ENCODE measurements around the gene GARIN1A.
"Not testable (repeated sequence)": the region's sequence is repeated elsewhere in the genome, so short reads cannot be mapped to it uniquely, and the experiment has no call there.

The GARIN1A gene

DNA sequence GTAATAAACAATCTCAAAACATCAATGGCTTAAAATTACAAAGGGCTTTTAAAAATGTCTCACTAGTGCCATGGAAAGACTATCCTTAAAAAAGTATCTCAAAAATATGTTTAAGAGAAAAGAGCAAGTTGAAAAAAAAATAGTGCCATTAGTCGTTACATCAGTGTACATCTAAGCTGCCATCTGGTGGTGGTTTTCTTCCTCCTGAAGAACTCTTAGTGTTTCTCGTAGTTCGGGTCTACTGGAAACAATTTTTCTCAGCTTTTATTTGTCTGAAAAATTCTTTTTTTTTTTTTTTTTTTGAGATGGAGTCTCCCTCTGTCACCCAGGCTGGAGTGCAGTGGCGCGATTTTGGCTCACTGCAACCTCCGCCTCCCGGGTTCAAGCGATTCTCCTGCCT, 5.9 kb upstream of the GARIN1A start:
- no peaks in the 10 kb centered on the region for H3K4me1 Mint-ChIP-seq (ENCODE audit: low read depth)
- H3K9me3 Mint-ChIP-seq (ENCODE audit: low read depth) = no peaks in the 10 kb centered on the region
- H3K4me3 Mint-ChIP-seq = no peak overlapping the region

GRCh38 chr7:128672927-128673517, 930 bp downstream of the GARIN1A start:
- Mint-ChIP-seq H3K4me1 (ENCODE audit: low read depth) (peaks cover 7% of the 10 kb centered on the region), H3K4me3 (no peak overlapping the region), H3K27me3 (no peaks in the 10 kb centered on the region), H3K36me3 (no peaks in the 10 kb centered on the region), H3K9me3 (ENCODE audit: low read depth) (no peaks in the 10 kb centered on the region), H3K27ac (no peak overlapping the region)

More for the DNA sequence above, 5.9 kb upstream of the GARIN1A start:
- peaks cover 11% of the 10 kb centered on the region for H3K36me3 Mint-ChIP-seq
- H3K27ac Mint-ChIP-seq = no peak overlapping the region
- no peaks in the 10 kb centered on the region for H3K27me3 Mint-ChIP-seq

GRCh38 chr7:128673571-128673970, 1.5 kb downstream of the GARIN1A start:
- H3K4me3 Mint-ChIP-seq = no peak overlapping the region

DNA sequence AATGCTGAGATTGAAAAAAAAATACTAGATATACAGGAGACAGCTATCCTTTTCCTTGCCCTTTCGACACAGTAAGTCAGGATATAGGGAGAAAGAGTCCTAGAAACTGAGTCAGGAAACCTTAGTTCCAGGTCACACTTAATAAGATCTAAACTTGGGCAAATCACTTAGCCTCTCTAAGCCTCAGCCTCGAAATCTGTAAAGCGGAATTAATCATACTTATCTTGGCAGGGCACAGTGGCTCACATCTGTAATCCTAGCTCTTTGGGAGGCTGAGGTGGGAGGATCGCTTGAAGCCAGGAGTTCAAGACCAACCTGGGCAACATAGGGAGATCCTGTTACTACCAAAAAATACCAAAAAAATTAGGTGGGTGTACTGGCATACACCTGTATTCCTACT, 4.6 kb downstream of the GARIN1A start:
- Mint-ChIP-seq H3K27me3 (peaks cover 3% of the 10 kb centered on the region), H3K4me1 (ENCODE audit: low read depth) (peaks cover 7% of the 10 kb centered on the region), H3K27ac (no peak overlapping the region), H3K4me3 (no peak overlapping the region), H3K9me3 (ENCODE audit: low read depth) (no peaks in the 10 kb centered on the region), H3K36me3 (no peaks in the 10 kb centered on the region)

More at GRCh38 chr7:128673571-128673970, 1.5 kb downstream of the GARIN1A start:
- Mint-ChIP-seq H3K9me3 (ENCODE audit: low read depth) (no peaks in the 10 kb centered on the region), H3K27ac (no peak overlapping the region), H3K4me1 (ENCODE audit: low read depth) (peaks cover 7% of the 10 kb centered on the region), H3K27me3 (no peaks in the 10 kb centered on the region), H3K36me3 (no peaks in the 10 kb centered on the region)

GRCh38 chr7:128679920-128680319, 7.8 kb downstream of the GARIN1A start:
- no peak overlapping the region for H3K4me3 Mint-ChIP-seq
- no peaks in the 10 kb centered on the region for H3K9me3 Mint-ChIP-seq (ENCODE audit: low read depth)
- H3K36me3 Mint-ChIP-seq = peaks cover 3% of the 10 kb centered on the region
- peaks cover 3% of the 10 kb centered on the region for H3K27me3 Mint-ChIP-seq
- no peaks in the 10 kb centered on the region for H3K4me1 Mint-ChIP-seq (ENCODE audit: low read depth)
- no peak overlapping the region for H3K27ac Mint-ChIP-seq

DNA sequence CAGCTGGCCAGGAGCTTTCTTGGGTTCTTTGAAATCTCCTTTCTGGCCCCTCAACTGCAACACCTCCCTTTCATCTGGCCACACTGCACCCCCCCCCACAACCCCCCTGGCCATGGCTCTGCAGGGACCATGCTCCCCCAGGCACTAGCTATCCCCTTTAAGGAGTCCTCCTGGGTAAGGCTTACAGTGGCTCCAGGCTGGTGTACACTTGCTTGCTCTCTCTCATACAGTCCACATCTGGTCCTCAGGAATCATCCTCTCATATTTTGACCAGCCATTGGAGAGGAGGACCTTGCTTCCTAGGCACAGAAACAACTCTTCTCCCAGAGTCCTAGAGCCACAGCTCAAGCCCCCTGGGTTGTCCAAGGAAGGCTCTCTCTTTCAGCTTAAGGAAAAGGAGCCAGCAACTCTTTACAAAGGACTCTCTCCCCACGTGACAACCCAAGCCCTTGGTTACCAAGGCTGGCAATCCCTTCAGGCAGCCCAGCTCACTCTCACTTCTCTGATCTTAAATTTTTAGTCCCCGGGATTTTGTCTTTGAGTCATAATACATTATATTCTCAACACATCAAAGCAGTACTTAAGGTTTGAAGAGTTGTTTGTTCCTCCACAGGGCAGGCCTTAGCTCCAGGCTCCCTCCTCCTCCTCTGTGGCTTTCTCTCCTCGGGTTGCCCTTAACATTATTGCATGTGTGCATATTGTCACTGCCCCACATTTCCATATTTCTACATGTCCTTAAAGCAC, 9.9 kb downstream of the GARIN1A start:
- peaks cover 3% of the 10 kb centered on the region for H3K27me3 Mint-ChIP-seq
- no peak overlapping the region for H3K27ac Mint-ChIP-seq
- no peaks in the 10 kb centered on the region for H3K9me3 Mint-ChIP-seq (ENCODE audit: low read depth)
- peaks cover 5% of the 10 kb centered on the region for H3K36me3 Mint-ChIP-seq
- no peak overlapping the region for H3K4me3 Mint-ChIP-seq
- H3K4me1 Mint-ChIP-seq (ENCODE audit: low read depth) = no peaks in the 10 kb centered on the region

DNA sequence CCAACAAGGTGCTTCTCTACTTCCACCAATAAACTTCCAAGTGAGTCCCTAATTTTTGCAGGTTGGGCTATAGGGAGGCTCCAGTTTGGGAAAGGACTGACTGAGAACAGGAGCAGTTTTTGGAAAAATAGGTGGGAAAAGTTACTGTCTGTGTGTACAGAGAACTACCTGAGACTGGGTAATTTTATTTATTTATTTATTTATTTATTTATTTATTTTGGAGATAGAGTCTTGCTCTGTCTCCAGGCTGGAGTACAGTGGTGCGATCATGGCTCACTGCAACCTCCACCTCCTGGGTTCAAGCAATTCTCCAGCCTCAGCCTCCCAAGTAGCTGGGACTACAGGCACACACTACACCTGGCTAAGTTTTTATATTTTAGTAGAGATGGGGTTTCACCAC, 11.2 kb downstream of the GARIN1A start:
- not testable (repeated sequence) for H3K27me3 Mint-ChIP-seq; H3K4me3 Mint-ChIP-seq; H3K4me1 Mint-ChIP-seq (ENCODE audit: low read depth); H3K36me3 Mint-ChIP-seq; H3K27ac Mint-ChIP-seq; H3K9me3 Mint-ChIP-seq (ENCODE audit: low read depth)

GRCh38 chr7:128683738-128684137, 11.6 kb downstream of the GARIN1A start:
- not testable (repeated sequence) for H3K27ac Mint-ChIP-seq; H3K9me3 Mint-ChIP-seq (ENCODE audit: low read depth); H3K36me3 Mint-ChIP-seq; H3K4me3 Mint-ChIP-seq; H3K4me1 Mint-ChIP-seq (ENCODE audit: low read depth); H3K27me3 Mint-ChIP-seq

GRCh38 chr7:128687131-128687530, 15.0 kb downstream of the GARIN1A start:
- Mint-ChIP-seq H3K4me1 (ENCODE audit: low read depth) (no peaks in the 10 kb centered on the region), H3K27ac (no peak overlapping the region), H3K4me3 (no peak overlapping the region), H3K27me3 (no peaks in the 10 kb centered on the region), H3K9me3 (ENCODE audit: low read depth) (no peaks in the 10 kb centered on the region), H3K36me3 (peaks cover 5% of the 10 kb centered on the region)

DNA sequence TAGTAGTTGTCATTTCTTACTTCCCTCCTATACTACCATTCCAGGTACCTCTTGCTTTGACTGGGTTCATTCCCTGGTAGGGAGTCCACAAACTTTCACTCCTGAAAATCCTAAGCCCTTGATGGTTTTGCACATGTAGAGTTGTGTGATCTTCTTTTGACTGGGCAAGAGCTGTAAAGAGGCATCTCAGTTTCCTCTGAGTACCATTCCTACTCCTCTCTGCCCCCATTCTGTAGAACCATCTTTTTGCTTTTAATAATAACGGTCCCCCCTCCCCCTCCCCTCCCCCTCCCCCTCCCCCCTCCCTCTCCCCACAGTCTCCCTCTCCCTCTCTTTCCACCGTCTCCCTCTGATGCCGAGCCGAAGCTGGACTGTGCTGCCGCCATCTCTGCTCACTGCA, 16.4 kb downstream of the GARIN1A start:
- Mint-ChIP-seq H3K36me3 (peaks cover 2% of the 10 kb centered on the region), H3K4me1 (ENCODE audit: low read depth) (no peaks in the 10 kb centered on the region), H3K9me3 (ENCODE audit: low read depth) (no peaks in the 10 kb centered on the region), H3K4me3 (no peak overlapping the region), H3K27ac (no peak overlapping the region), H3K27me3 (no peaks in the 10 kb centered on the region)

DNA sequence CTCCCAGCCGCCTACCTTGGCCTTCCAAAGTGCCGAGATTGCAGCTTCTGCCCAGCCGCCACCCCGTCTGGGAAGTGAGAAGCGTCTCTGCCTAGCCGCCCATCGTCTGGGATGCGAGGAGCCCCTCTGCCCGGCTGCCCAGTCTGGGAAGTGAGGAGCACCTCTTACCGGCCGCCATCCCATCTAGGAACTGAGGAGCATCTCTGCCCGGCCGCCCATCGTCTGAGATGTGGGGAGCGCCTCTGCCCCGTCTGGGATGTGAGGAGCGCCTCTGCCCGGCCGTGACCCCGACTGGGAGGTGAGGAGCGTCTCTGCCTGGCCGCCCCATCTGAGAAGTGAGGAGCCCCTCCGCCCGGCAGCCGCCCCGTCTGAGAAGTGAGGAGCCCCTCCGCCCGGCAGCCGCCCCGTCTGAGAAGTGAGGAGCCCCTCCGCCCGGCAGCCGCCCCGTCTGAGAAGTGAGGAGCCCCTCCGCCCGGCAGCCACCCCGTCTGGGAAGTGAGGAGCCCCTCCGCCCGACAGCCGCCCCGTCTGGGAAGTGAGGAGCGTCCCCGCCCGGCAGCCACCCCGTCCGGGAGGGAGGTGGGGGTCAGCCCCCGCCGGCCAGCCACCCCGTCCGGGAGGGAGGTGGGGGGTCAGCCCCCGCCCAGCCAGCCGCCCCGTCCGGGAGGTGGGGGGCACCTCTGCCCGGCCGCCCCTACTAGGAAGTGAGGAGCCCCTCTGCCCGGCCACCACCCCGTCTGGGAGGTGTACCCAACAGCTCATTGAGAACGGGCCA, 17.3 kb downstream of the GARIN1A start:
- not testable (repeated sequence) for H3K4me3 Mint-ChIP-seq; H3K9me3 Mint-ChIP-seq (ENCODE audit: low read depth); H3K27ac Mint-ChIP-seq; H3K4me1 Mint-ChIP-seq (ENCODE audit: low read depth); H3K27me3 Mint-ChIP-seq; H3K36me3 Mint-ChIP-seq

GRCh38 chr7:128691227-128691626, 19.1 kb downstream of the GARIN1A start:
- Mint-ChIP-seq H3K4me1 (ENCODE audit: low read depth) (no peaks in the 10 kb centered on the region), H3K36me3 (peaks cover under 1% of the 10 kb centered on the region), H3K9me3 (ENCODE audit: low read depth) (no peaks in the 10 kb centered on the region), H3K27me3 (peaks cover 5% of the 10 kb centered on the region), H3K4me3 (no peak overlapping the region), H3K27ac (no peak overlapping the region)

GRCh38 chr7:128692623-128693270, 20.7 kb downstream of the GARIN1A start:
- peaks cover 4% of the 10 kb centered on the region for H3K4me1 Mint-ChIP-seq (ENCODE audit: low read depth)
- H3K36me3 Mint-ChIP-seq = peaks cover 3% of the 10 kb centered on the region
- H3K27me3 Mint-ChIP-seq = peaks cover 11% of the 10 kb centered on the region
- no peak overlapping the region for H3K4me3 Mint-ChIP-seq
- no peaks in the 10 kb centered on the region for H3K9me3 Mint-ChIP-seq (ENCODE audit: low read depth)
- H3K27ac Mint-ChIP-seq = no peak overlapping the region

GRCh38 chr7:128693373-128694015, 21.4 kb downstream of the GARIN1A start:
- peaks cover 3% of the 10 kb centered on the region for H3K36me3 Mint-ChIP-seq
- peaks cover 19% of the 10 kb centered on the region for H3K27me3 Mint-ChIP-seq
- H3K27ac Mint-ChIP-seq = no peak overlapping the region
- H3K9me3 Mint-ChIP-seq (ENCODE audit: low read depth) = no peaks in the 10 kb centered on the region
- peaks cover 10% of the 10 kb centered on the region for H3K4me1 Mint-ChIP-seq (ENCODE audit: low read depth)
- H3K4me3 Mint-ChIP-seq = no peak overlapping the region

DNA sequence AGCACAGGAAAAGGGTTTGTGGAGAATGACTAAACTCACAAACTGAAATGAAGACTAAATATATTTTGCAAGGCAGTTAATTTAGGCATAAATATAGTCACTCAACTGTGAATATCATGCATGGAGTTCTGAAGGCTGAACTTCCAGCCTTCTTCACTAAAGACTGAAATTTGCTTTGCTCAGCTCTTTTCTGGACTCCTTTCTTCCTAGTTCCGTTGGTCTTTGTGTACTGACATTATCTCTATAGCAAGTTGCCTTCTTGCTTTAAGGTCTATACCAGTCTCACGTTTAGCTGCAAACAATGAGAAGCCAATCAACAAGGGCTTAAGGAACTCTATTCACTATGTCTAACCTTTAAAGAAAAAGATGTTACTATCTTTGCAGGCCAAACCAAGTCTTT, 22.6 kb downstream of the GARIN1A start:
- no peaks in the 10 kb centered on the region for H3K9me3 Mint-ChIP-seq (ENCODE audit: low read depth)
- peaks cover 10% of the 10 kb centered on the region for H3K4me1 Mint-ChIP-seq (ENCODE audit: low read depth)
- peaks cover 3% of the 10 kb centered on the region for H3K36me3 Mint-ChIP-seq
- no peak overlapping the region for H3K4me3 Mint-ChIP-seq
- peaks cover 23% of the 10 kb centered on the region for H3K27me3 Mint-ChIP-seq
- H3K27ac Mint-ChIP-seq = no peak overlapping the region
